GM21737 (cell line): Measurements from ENCODE around the gene ARL2.
"Not testable (repeated sequence)": the region's sequence is repeated elsewhere in the genome, so short reads cannot be mapped to it uniquely, and the experiment has no call there.

Source experiments
- ATAC-seq: cut with Tn5 transposase; IDR thresholded peaks from one replicate; pipeline ENCODE4 v1.9.1; 2021; ENCODE audit warnings: mild to moderate bottlenecking, moderate library complexity; ENCODE audit not compliant: unreplicated experiment

ARL2 gene

GRCh38 chr11:65003968-65004367 is 10.0 kb upstream of the ARL2 start:
- not testable (repeated sequence) for ATAC-seq

- no peak for ATAC-seq
Measured at GRCh38 chr11:65008016-65008415, 5.9 kb upstream of the ARL2 start.

- ATAC-seq = no peak
Measured at GRCh38 chr11:65008873-65009272, 5.1 kb upstream of the ARL2 start.

GRCh38 chr11:65013130-65013887 is 651 bp upstream of the ARL2 start:
- peak; percentile 83 for ATAC-seq

- ATAC-seq = no peak
Measured at GRCh38 chr11:65014726-65015227, 817 bp downstream of the ARL2 start.

GRCh38 chr11:65016705-65017104 is 2.7 kb downstream of the ARL2 start:
- no peak for ATAC-seq

- no peak for ATAC-seq
Measured at GRCh38 chr11:65017937-65018336, 4.0 kb downstream of the ARL2 start.

- no peak for ATAC-seq
Measured at GRCh38 chr11:65019824-65020223, 5.9 kb downstream of the ARL2 start.

- no peak for ATAC-seq
Measured at GRCh38 chr11:65021003-65021402, 7.0 kb downstream of the ARL2 start.

GRCh38 chr11:65021509-65021908 is 7.5 kb downstream of the ARL2 start:
- ATAC-seq = no peak

GRCh38 chr11:65023502-65023901 is 9.5 kb downstream of the ARL2 start:
- ATAC-seq = not testable (repeated sequence)

- no peak for ATAC-seq
Measured at GRCh38 chr11:65026810-65027209, 12.8 kb downstream of the ARL2 start.

GRCh38 chr11:65027213-65028067 is 13.5 kb downstream of the ARL2 start, which contains the start of gene SNX15:
Gene SNX15 (plus strand): TSS chr11:65027439. CDS start chr11:65027538, 99 bp downstream.
- peak; percentile 81 for ATAC-seq

- ATAC-seq = no peak
Measured at GRCh38 chr11:65032216-65032615, 18.3 kb downstream of the ARL2 start.

GRCh38 chr11:65034423-65034822 is 20.5 kb downstream of the ARL2 start:
- no peak for ATAC-seq

- ATAC-seq = no peak
Measured at GRCh38 chr11:65035579-65035978, 21.6 kb downstream of the ARL2 start.

- no peak for ATAC-seq
Measured at GRCh38 chr11:65036931-65037330, 23.0 kb downstream of the ARL2 start.

GRCh38 chr11:65040520-65040846 is 26.5 kb downstream of the ARL2 start:
- ATAC-seq = no peak

- peak; percentile 75 for ATAC-seq
Measured at GRCh38 chr11:65040847-65041622, 27.1 kb downstream of the ARL2 start, which contains the start of gene SAC3D1. Gene SAC3D1 (plus strand): TSS chr11:65041210. CDS start chr11:65041293, 83 bp downstream.

GRCh38 chr11:65042891-65043290 is 28.9 kb downstream of the ARL2 start:
- no peak for ATAC-seq
